Keratinocyte (primary cell): ENCODE data around the gene FPR3. TPM values are rescaled to one million over a fixed set of nuclear protein-coding genes. Genes with fewer than 3 reads are reported as not detected.

ENCODE experiments used
- DNase-seq: peaks from one replicate; pipeline ENCODE4 v3.0.0-alpha.2; 2011; ENCODE audit warnings: low read depth, missing footprints, low spot score
- FAIRE-seq: peaks from 2 replicates; lab custom pipeline; 2011; peaks lifted over from hg19 to GRCh38; lab: Jason Lieb, UNC
- H2AFZ ChIP-seq: 2 replicates; pipeline ENCODE4 v1.6.0; 2012; ENCODE audit warnings: low read length, control low read depth, inconsistent platforms; ENCODE audit not compliant: control insufficient read depth
- H3K27ac ChIP-seq: 2 replicates; pipeline ENCODE4 v1.5.1; 2011; ENCODE audit warnings: low read length; ENCODE audit not compliant: control insufficient read depth, insufficient read depth
- H3K27me3 ChIP-seq: 3 replicates; pipeline ENCODE4 v1.6.0; 2011; ENCODE audit warnings: low read length; ENCODE audit not compliant: control insufficient read depth, insufficient read depth; ENCODE audit errors: extremely low read depth
- H3K36me3 ChIP-seq, 2 experiments: 2 replicates in 1 of 2; 3 replicates in 1 of 2; pipeline ENCODE4 v1.5.1; 2011; ENCODE audit warnings: low read length in 2 of 2, mild to moderate bottlenecking in 1 of 2; ENCODE audit not compliant: control insufficient read depth in 2 of 2, insufficient read depth in 2 of 2; ENCODE audit errors: extremely low read depth in 1 of 2
- H3K4me1 ChIP-seq: 3 replicates; pipeline ENCODE4 v1.5.1; 2011; ENCODE audit warnings: low read length; ENCODE audit not compliant: control insufficient read depth, insufficient read depth; ENCODE audit errors: extremely low read depth
- H3K4me2 ChIP-seq: 3 replicates; pipeline ENCODE4 v1.6.0; 2011; ENCODE audit warnings: low read depth, low read length; ENCODE audit not compliant: control insufficient read depth, insufficient read depth; ENCODE audit errors: extremely low read depth
- H3K4me3 ChIP-seq, 3 experiments: fragments of 200-600 bp in 1 of 3; sonication (generic) in 1 of 3; 2 replicates in 2 of 3; 3 replicates in 1 of 3; pipeline ENCODE4 v1.5.1; 2011 to 2016; ENCODE audit warnings: low read length in 3 of 3, mild to moderate bottlenecking in 3 of 3, control low read depth in 2 of 3, inconsistent platforms in 1 of 3, low read depth in 1 of 3, mixed read lengths in 1 of 3, mixed run types in 1 of 3, moderate library complexity in 1 of 3; ENCODE audit not compliant: control insufficient read depth in 2 of 3, insufficient read depth in 2 of 3; ENCODE audit errors: extremely low read depth in 1 of 3
- H3K79me2 ChIP-seq: 2 replicates; pipeline ENCODE4 v1.6.0; 2012; ENCODE audit warnings: low read length; ENCODE audit not compliant: control insufficient read depth, insufficient read depth
- H3K9ac ChIP-seq: 3 replicates; pipeline ENCODE4 v1.6.0; 2011; ENCODE audit warnings: low read length; ENCODE audit not compliant: control insufficient read depth, insufficient read depth; ENCODE audit errors: extremely low read depth
- H3K9me1 ChIP-seq: 3 replicates; pipeline ENCODE4 v1.6.0; 2011; ENCODE audit warnings: low read length; ENCODE audit not compliant: control insufficient read depth, insufficient read depth; ENCODE audit errors: extremely low read depth
- H3K9me3 ChIP-seq: 2 replicates; pipeline ENCODE4 v1.5.1; 2012; ENCODE audit warnings: low read depth, low read length; ENCODE audit not compliant: control insufficient read depth
- H4K20me1 ChIP-seq: 3 replicates; pipeline ENCODE4 v1.6.0; 2011; ENCODE audit warnings: low read length; ENCODE audit not compliant: control insufficient read depth, insufficient read depth; ENCODE audit errors: extremely low read depth
- CTCF ChIP-seq, 3 experiments: IDR thresholded peaks in 1 of 3; conservative IDR thresholded peaks in 1 of 3; optimal IDR thresholded peaks in 1 of 3; 2 replicates in 2 of 3; 3 replicates in 1 of 3; pipeline versions ENCODE3 to v1.5.1; 2011; ENCODE audit warnings: low read length in 3 of 3, mild to moderate bottlenecking in 3 of 3, moderate library complexity in 2 of 3, control low read depth in 1 of 3, inconsistent platforms in 1 of 3; ENCODE audit not compliant: insufficient read depth in 2 of 3; ENCODE audit errors: extremely low read depth in 1 of 3
- EZH2 ChIP-seq: IDR thresholded peaks from one replicate; pipeline ENCODE4 v1.6.1; 2012; ENCODE audit warnings: inconsistent platforms, mild to moderate bottlenecking, low read length, moderate library complexity
- dilution Hi-C: fragments of 300-500 bp; cut with MboI; formaldehyde crosslinking; loops from one replicate; pipeline ENCODE4 v1.7.0; 2020; ENCODE audit warnings: low sequenced_read_pairs; ENCODE audit not compliant: extremely low pct_ligation_motif_present
- polyA plus RNA-seq, 5 experiments: library from polyadenylated mRNA; depleted of rRNA in 3 of 5; stranded (reverse) in 3 of 5; stranded (forward) in 1 of 5; unstranded in 1 of 5; fragments of >200 nt; gene quantifications; 1 replicate in 1 of 5; 2 replicates in 3 of 5; 3 replicates in 1 of 5; pipeline versions ENCODE4 v1.2.1 to v1.2.3, GENCODE V29; 2011 to 2012; ENCODE audit warnings: missing spikeins in 2 of 5, low read depth in 1 of 5, low replicate concordance in 1 of 5

Gene FPR3
- polyA plus RNA-seq, 1 donor (not counting 4 experiments of a cell fraction or from before 2014, with no cell fraction given), result not detected

DNA sequence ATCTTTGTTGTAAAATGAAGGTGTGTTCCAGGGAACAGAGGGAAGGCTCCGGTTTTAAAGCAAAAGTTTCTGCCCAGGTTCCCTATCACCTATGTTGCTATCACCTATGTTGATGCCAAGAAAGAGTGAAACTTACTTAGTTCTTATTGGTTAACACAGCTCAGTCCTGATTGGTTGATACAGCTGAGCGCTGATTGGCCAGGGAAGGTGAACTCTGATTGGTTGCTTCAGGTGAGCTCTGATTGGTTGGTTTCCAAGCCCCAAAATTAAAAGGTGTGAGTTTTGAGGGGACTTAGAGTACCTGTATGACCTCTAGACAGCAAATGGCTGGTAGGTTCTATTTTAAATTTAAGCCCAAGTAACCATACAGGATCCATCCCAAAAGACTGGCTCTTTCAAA, 42.2 kb downstream of the FPR3 start:
- Histone ChIP-seq H4K20me1 (no peaks in the 10 kb centered on the region), H3K27me3 (no peaks in the 10 kb centered on the region), H3K27ac (no peak overlapping the region), H3K36me3 (no peaks in the 10 kb centered on the region), H2AFZ (no peak overlapping the region), H3K4me2 (no peak overlapping the region), H3K79me2 (no peaks in the 10 kb centered on the region), H3K9me3 (no peaks in the 10 kb centered on the region), H3K4me1 (no peaks in the 10 kb centered on the region), H3K9me1 (no peaks in the 10 kb centered on the region), H3K4me3 (no peak overlapping the region), H3K9ac (no peak overlapping the region)
- FAIRE-seq (no peak), DNase-seq (no peak)
- dilution Hi-C loops, result no loop called here
- TF ChIP-seq EZH2, result no peak
- no peak for TF ChIP-seq CTCF (optimal IDR thresholded peaks at IDR 0.05 in 1 of 3, IDR thresholded peaks at IDR 0.05 in 1 of 3, conservative IDR thresholded peaks at IDR 0.05 in 1 of 3; ENCODE audit: extremely low read depth in 1 of 3, insufficient read depth in 2 of 3, low read length in 3 of 3)

DNA sequence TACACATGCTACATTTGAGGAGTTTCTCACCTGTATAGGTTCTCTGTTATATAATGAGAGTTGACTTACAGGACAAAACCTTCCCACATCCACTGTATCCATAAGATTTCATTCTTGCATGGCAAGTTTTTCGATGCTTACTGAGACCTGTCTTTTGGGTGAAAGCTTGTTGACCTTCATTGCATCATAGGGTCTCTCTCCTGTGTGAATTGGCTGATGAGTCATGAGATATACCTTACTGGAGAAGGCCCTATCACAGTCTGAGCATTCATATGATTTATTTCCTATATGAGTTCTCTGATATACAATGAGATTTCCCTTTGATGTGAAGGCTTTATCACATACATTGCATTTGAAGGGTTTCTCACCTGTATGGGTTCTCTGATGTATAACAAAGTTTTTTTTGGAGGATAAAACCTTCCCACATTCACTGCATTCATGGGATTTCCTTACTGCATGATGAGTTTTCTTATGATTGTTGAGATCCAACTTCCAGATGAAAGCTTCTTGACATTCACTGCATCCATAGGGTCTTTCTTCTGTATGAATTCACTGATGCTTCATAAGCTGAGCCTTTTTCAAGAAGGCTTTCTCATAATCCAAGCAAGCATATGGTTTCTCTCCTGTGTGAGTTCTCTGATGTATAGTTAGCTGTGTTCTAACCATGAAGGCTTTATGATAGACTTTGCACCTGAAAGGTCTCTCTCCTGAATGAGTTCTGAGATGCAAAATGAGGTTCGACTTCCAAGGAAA, 67.1 kb downstream of the FPR3 start:
- dilution Hi-C loops, result no loop called here
- Histone ChIP-seq H3K9me3 (peaks cover 20% of the 10 kb centered on the region), H3K4me3 (no peak overlapping the region), H3K4me1 (no peaks in the 10 kb centered on the region), H3K27me3 (no peaks in the 10 kb centered on the region), H3K36me3 (no peaks in the 10 kb centered on the region), H3K27ac (no peak overlapping the region), H3K9ac (no peak overlapping the region), H3K79me2 (no peaks in the 10 kb centered on the region), H2AFZ (no peak overlapping the region), H4K20me1 (no peaks in the 10 kb centered on the region), H3K4me2 (no peak overlapping the region), H3K9me1 (no peaks in the 10 kb centered on the region)
- FAIRE-seq (no peak), DNase-seq (no peak)
- TF ChIP-seq CTCF (optimal IDR thresholded peaks at IDR 0.05 in 1 of 3, IDR thresholded peaks at IDR 0.05 in 1 of 3, conservative IDR thresholded peaks at IDR 0.05 in 1 of 3; ENCODE audit: extremely low read depth in 1 of 3, insufficient read depth in 2 of 3, low read length in 3 of 3) (no peak), EZH2 (no peak)
